A172 (cell line): ENCODE results near the gene UNC13A. TPM values are rescaled to one million over a fixed set of nuclear protein-coding genes. Genes with fewer than 3 reads are reported as not detected.
"Not testable (repeated sequence)": the region's sequence is repeated elsewhere in the genome, so short reads cannot be mapped to it uniquely, and the experiment has no call there.

Source experiments
- DNase-seq: peaks from one replicate; pipeline ENCODE4 v3.0.0-alpha.2; 2015; ENCODE audit warnings: low spot score
- total RNA-seq: library from RNA; depleted of rRNA; stranded (reverse); fragments of >200 nt; shearing (Covaris generic); gene quantifications from 2 replicates; pipeline ENCODE4 v1.2.3, GENCODE V29; 2014; rRNA removed

Gene UNC13A
- total RNA-seq, 1 experiment from 2014 or later = 6.2 TPM

DNA sequence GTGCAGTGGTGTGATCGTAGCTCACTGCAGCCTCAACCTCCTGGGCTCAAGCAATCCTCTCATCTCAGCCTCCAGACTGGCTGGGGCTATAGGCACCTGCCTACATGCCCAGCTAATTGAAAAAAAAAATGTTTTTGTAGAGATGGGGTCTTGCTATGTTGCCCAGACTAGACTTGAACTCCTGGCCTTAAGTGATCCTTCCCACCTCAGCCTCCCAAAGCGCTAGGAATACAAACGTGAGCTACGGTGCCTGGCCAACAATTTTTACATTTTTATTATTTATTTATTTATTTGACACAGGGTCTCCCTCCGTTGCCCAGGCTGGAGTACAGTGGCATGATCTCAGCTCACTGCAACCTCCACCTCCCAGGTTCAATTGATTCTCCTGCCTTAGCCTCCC lies 117.9 kb downstream of the UNC13A start:
- not testable (repeated sequence) for DNase-seq

DNA sequence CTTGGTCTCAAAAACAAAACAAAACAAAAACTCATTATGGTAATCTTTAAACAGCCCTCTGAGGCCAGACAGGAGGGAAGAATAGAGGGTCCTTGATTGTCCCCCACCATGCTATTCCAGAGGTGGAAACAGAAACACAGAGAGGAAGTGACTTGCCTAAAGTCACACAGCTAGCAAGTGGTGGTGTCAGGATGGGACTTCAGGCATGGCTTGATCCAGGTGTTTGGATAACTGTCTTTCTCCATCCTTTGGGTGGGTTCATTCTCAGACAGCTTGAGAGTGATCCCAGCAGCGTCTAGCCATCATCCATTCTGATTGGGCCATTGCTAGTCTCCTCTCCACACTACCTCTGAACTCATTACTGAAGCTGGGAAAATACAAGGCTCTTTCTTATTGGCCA lies 120.2 kb downstream of the UNC13A start:
- no peak for DNase-seq

DNA sequence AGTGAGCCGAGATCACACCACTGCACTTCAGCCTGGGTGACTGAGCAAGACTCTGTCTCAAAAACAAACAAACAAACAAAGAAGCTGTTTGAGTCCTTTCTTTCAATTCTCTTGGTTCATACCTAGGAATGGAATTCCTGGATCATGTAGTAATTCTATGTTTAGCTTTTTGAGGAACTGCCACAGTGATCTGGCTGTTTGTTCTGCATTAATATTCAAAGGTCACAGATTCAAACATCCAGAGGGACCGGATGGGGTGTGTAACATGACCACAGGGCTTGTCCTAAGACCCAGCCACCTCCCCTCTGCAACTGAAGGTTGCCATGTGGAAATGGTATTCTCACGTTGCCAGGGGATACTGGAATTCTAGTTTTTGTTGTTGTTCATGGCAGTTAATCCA lies 122.5 kb downstream of the UNC13A start:
- no peak for DNase-seq

DNA sequence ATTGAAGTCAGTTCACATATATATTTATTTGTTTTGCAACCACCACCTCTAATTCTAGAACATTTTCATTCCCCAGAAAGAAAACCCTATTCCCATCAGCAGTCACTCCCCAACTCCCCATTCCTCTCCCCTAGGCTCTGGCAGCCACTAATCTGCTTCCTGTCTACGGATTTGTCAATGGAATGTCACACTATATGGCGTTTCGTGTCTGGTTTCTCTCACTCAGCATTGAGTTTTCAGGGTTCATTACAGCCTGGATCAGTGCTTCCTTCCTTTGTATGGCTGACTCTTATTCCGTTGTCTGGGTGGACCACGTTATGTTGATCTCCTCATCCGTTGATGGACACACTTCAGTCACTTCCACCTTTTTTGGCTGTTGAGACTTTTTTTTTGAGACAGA lies 123.4 kb downstream of the UNC13A start:
- DNase-seq = no peak

DNA sequence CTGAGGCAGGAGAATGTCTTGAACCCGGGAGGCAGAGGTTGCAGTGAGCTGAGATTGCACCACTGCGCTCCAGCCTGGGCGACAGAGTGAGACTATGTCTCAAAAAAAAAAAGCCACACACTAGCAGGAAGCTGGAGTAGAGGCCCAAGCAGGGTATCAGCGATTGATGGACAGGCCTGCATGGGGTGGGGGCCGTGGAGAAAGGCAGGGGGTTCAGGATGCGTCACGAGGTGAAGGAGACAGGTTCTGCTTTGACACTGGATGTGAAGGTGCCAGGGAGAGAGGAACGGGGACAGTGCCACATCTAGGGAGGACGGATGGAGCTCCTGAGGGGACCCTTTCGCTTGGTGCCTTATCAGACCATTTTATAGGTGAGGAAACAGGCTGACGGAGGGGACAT lies 125.6 kb downstream of the UNC13A start:
- no peak for DNase-seq

DNA sequence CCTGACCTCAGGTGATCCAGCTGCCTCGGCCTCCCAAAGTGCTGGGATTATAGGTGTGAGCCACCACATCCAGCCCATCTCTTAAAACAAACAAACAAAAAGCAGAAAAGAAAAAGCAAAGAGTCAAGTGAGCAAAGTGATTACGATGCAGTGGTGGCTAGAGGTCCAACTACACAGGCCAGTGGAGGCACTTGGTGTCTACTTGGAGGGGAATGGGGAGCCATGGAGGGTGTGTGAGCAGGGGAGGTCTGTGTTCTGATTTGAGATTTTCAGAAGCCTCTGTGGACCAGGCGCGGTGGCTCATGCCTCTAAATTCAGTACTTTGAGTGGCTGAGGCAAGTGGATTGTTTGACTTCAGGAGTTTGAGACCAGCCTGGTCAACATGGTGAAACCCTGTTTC lies 126.1 kb downstream of the UNC13A start:
- no peak for DNase-seq

DNA sequence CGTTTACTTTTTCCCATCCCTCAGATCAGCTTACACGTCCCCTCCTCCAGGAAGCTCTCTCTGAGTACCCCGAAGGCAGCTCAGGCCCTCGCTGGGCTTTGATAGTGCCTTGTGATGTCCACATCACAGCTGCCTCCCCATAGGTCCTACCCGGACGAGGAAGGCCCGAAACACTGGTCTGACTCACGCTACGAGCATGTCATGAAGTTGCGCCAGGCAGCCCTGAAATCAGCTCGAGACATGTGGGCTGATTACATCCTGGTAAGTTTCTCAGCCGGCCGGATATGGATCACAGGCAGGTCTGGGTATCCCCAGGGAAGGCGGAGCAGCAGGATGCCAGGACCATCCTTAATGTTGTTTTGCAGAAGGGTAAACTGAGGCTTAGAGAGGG lies 128.0 kb downstream of the UNC13A start:
- DNase-seq = peak; percentile 75

DNA sequence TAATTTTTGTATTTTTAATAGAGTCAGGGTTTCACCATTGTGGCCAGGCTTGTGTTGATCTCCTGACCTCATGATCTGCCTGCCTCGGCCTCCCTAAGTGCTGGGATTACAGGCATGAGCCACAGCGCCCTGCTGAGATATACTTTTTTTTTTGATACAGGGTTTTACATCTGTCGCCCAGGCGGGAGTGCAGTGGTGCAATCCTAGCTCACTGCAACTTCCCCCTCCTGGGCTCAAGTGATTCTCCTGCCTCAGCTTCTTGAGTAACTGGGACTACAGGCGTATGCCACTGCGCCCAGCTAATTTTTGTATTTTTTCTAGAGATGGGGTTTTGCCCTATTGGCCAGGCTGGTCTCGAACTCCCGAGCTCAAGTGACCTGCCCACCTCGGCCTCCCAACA lies 130.7 kb downstream of the UNC13A start:
- no peak for DNase-seq

DNA sequence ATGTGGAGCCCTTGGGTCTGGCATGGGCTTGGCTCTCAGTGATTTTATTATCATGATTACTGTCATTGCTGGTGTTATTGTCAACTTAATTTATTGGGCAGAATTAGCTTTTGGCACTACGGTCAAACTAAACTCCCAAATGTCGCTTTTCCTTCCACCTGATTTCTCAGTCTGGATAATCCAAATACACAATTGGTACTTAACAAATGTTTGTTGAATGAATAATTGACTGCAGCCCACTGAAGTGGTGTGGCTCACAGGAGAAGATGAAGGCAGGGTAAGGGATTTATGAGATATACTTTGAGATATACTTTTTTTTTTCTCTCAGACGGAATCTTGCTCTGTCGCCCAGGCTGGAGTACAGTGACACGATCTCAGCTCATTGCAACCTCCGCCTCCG lies 131.2 kb downstream of the UNC13A start:
- DNase-seq = no peak

DNA sequence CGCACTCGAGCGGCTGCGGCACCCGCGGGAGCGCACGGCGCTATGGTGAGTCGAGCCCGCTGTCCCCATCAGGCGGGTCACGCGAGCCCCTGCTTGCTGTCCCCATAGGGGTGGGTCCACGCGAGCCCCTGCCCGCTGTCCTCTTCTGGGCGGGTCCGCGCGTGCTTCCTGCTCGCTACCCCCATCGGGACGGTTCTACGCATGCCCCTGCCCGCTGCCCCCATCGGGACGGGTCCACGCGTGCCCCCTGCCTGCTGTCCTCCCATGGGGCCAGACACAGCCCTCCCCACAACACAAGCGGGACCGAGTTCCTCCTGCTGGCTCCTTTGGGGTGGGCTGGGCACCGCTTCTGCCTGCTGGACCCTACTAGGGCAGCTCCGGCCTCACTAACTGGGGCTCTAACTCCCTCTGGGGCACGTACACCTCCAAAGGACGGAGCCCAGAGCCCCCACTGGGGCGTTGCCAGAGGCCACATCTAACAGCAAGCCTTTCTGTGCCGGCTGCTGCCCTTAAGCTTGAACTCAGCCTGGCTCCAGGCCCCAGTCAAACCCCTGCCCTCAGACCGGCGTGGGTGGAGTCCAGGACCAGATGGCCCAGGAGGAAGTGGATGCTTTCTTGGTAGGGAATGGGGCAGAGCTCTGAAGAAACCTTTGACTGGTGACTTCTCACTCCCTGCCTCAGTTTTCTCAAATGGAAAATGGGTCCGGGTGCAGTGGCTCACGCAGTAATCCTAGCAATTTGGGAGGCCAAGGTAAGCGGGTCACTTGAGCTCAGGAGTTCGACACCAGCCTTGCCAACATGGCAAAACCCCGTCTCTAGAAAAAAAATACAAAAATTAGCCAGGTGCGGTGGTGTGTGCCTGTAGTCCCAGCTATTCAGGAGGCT lies 132.0 kb downstream of the UNC13A start:
- peak; percentile 65 for DNase-seq

DNA sequence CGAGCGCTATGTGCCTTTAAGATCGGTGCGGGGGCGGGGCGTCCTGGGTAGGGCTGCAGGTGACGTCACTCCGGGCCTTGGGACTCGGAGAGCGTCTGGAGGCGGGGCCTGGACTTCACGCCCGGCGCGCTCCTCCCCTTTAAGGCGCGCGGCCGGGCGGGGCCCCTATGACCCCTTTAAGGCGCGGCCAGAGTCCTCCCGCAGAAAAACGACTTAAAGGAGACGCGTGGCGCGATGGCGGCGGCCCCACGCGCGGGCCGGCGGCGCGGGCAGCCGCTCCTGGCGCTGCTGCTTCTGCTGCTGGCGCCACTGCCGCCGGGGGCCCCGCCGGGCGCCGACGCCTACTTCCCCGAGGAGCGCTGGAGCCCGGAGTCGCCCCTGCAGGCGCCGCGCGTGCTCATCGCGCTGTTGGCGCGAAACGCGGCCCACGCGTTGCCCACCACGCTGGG lies 132.7 kb downstream of the UNC13A start, which contains the start of gene COLGALT1:
COLGALT1 (plus strand) TSS at position 170 of the 449 bp plus-strand sequence; CDS start at position 235, 65 bp downstream.
- peak; percentile 92 for DNase-seq

DNA sequence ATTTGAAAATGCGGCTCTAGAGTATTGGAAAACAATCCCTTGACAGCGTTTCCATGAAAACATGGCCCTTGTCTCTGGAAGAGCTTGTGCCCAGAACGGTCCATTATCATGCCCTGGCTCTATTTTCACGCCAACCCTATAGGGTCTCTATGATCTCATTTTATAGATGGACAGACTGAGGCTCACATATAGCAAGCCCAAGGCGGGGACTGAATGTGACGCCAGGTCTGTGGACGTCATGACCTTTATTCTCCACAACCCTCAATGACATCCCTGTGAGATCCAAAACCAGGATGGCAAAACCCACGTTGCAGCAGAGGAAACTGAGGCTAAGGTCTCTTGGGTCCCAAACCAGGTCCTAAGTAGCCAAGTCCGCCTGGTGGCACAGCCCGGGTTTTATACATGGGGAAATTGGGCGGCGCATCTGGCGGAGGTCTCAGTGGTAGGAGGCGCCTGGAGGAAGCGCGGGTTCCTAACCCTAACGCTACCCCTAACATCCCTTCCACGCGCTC lies 133.1 kb downstream of the UNC13A start:
- no peak for DNase-seq

DNA sequence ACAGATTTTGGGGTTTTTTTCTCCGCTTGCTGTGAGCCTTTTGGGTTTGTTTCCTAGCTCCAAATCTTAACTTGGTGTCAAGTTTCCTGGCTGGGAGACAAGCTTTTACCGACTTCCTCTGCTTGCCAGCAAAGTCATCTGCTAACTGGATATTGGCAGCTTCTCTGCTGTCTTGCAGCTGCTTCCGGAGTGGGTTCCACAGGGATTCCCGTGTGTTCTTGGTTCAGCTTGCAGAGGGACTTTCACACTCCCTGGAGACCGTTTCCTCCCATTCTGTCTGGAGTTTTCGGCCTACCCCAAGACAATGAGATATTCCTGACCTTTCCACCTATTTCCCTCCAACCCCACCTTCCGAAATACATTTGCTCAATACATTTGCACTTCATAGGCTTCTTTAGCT lies 134.9 kb downstream of the UNC13A start:
- peak; percentile 76 for DNase-seq

DNA sequence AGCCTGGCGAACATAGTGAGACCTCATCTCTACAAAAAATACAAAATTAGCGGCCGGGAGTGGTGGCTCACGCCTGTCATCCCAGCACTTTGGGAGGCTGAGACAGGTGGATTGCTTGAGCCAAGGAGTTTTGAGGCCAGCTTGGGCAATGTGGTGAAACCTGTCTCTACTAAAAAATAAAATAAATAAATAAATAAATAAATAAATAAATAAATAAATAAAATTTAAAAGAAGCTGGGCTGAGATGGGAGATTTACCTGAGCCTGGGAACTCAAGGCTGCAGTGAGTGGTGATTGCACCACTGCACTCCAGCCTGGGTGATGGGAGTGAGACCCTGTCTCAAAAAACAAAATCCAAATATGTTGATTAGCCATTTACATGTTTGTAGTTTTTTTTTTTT lies 135.4 kb downstream of the UNC13A start:
- DNase-seq = not testable (repeated sequence)

Other genes starting within 250 kb of the UNC13A start
- gene TMEM221, start 239.7 kb downstream of the UNC13A start, total RNA-seq = 0.07 TPM in 1 of 2 replicates, not detected in the other
- not detected in 2 replicates for gene NXNL1, start 227.4 kb downstream of the UNC13A start, total RNA-seq
- gene SLC27A1, start 217.8 kb downstream of the UNC13A start, total RNA-seq = 14.9 and 16.7 TPM in 2 replicates
- 67.3 and 71.1 TPM in 2 replicates for gene PGLS, start 176.7 kb downstream of the UNC13A start, total RNA-seq
- 161 and 173 TPM in 2 replicates for gene COLGALT1, start 132.7 kb downstream of the UNC13A start, total RNA-seq
- 14.2 and 27.8 TPM in 2 replicates for gene MAP1S, start 31.1 kb upstream of the UNC13A start, total RNA-seq
- 0.67 and 2.1 TPM in 2 replicates for gene FCHO1, start 63.1 kb upstream of the UNC13A start, total RNA-seq
- not detected in 2 replicates for gene B3GNT3, start 106.8 kb upstream of the UNC13A start, total RNA-seq
- not detected in 2 replicates for gene INSL3, start 133.2 kb upstream of the UNC13A start, total RNA-seq
- gene JAK3, start 159.6 kb upstream of the UNC13A start, total RNA-seq = 0.41 and 0.69 TPM in 2 replicates
- 827 and 953 TPM in 2 replicates for gene RPL18A, start 171.6 kb upstream of the UNC13A start, total RNA-seq
- not detected in 2 replicates for gene SLC5A5, start 183.6 kb upstream of the UNC13A start, total RNA-seq
- gene CCDC124, start 244.7 kb upstream of the UNC13A start, total RNA-seq = 52.3 and 55.7 TPM in 2 replicates